HepG2 (cell line): ENCODE measurements around the gene PGP. TPM values are rescaled to one million over a fixed set of nuclear protein-coding genes. Genes with fewer than 3 reads are reported as not detected.
A peak's percentile ranks its signal among the peaks of the same experiment; 100 is the strongest.

Experiments
- ARHGAP35 ChIP-seq: sonication (generic); formaldehyde crosslinking; IDR thresholded peaks from 2 replicates; pipeline ENCODE4 v1.9.0; 2022; ENCODE audit warnings: mild to moderate bottlenecking, inconsistent platforms, moderate library complexity, missing genetic modification reagents, borderline replicate concordance
- IRF2 ChIP-seq: IDR thresholded peaks from 2 replicates; pipeline ENCODE4 v1.6.1; 2018; ENCODE audit warnings: missing genetic modification reagents, missing compliant biosample characterization
- JDP2 ChIP-seq: sonication (generic); formaldehyde crosslinking; IDR thresholded peaks from 2 replicates; pipeline ENCODE4 v1.8.1; 2022; ENCODE audit warnings: missing genetic modification reagents, borderline replicate concordance
- NFE2L1 ChIP-seq: sonication (generic); formaldehyde crosslinking; IDR thresholded peaks from 2 replicates; pipeline ENCODE4 v1.4.0; 2020; ENCODE audit warnings: missing genetic modification reagents, mild to moderate bottlenecking, borderline replicate concordance
- SKI ChIP-seq: fragments of 450-650 bp; IDR thresholded peaks from one replicate; pipeline ENCODE4 v1.6.1; 2018; ENCODE audit warnings: mild to moderate bottlenecking; ENCODE audit not compliant: partially characterized antibody
- SMARCE1 ChIP-seq: fragments of 450-650 bp; IDR thresholded peaks from 2 replicates; pipeline ENCODE4 v1.6.1; 2017; ENCODE audit warnings: borderline replicate concordance
- SNAPC4 ChIP-seq: sonication (generic); formaldehyde crosslinking; IDR thresholded peaks from 2 replicates; pipeline ENCODE4 v1.4.0; 2020; ENCODE audit warnings: mild to moderate bottlenecking, missing genetic modification reagents
- SRSF9 ChIP-seq: fragments of 200-400 bp; formaldehyde crosslinking; IDR thresholded peaks from 2 replicates; pipeline ENCODE4 v1.6.1; 2018; ENCODE audit warnings: borderline replicate concordance, mild to moderate bottlenecking, low read depth, low read length; ENCODE audit not compliant: insufficient read depth, poor library complexity, severe bottlenecking
- TCF7 ChIP-seq: sonication (generic); IDR thresholded peaks from 2 replicates; pipeline ENCODE4 v1.6.1; 2016; ENCODE audit warnings: antibody characterized with exemption, low read depth
- TFE3 ChIP-seq: IDR thresholded peaks from 2 replicates; pipeline ENCODE4 v1.6.1; 2016
- ZNF101 ChIP-seq: sonication (generic); formaldehyde crosslinking; IDR thresholded peaks from 2 replicates; pipeline ENCODE4 v1.4.0; 2020; ENCODE audit warnings: mild to moderate bottlenecking, low read depth, missing genetic modification reagents, borderline replicate concordance
- ZNF335 ChIP-seq: sonication (generic); formaldehyde crosslinking; IDR thresholded peaks from 2 replicates; pipeline ENCODE4 v1.4.0; 2020; ENCODE audit warnings: missing genetic modification reagents
- ZNF574 ChIP-seq: sonication (generic); formaldehyde crosslinking; IDR thresholded peaks from 2 replicates; pipeline ENCODE4 v1.4.0; 2020; ENCODE audit warnings: missing genetic modification reagents
- ZNF737 ChIP-seq: sonication (generic); formaldehyde crosslinking; IDR thresholded peaks from 2 replicates; pipeline ENCODE4 v1.5.0; 2020; ENCODE audit warnings: missing genetic modification reagents, mild to moderate bottlenecking, borderline replicate concordance
- polyA plus RNA-seq, 8 experiments: library from polyadenylated mRNA; depleted of rRNA in 3 of 8; stranded (reverse) in 7 of 8; unstranded in 1 of 8; fragments of >200 nt; fragmentation: Illumina TruSeq in 4 of 8; extraction: Trizol in 4 of 8; gene quantifications; 2 replicates each; pipeline versions ENCODE4 v1.2.1 to v1.2.3, GENCODE V29; 2011 to 2016; ENCODE audit warnings: low read depth in 4 of 8, missing spikeins in 1 of 8, mixed read lengths in 1 of 8; ENCODE audit not compliant: insufficient read depth in 1 of 8
- total RNA-seq, 5 experiments: library from RNA; depleted of rRNA; stranded (reverse); fragments of >200 nt; fragmentation: Illumina TruSeq; extraction: Trizol; gene quantifications; 2 replicates each; pipeline ENCODE4 v1.2.3, GENCODE V29; 2016; ENCODE audit warnings: low read depth in 1 of 5
- TF ChIP-seq, protein P1 (sequence below): sonication (generic); formaldehyde crosslinking; IDR thresholded peaks from 2 replicates; pipeline ENCODE4 v1.8.1; 2023; ENCODE audit warnings: missing genetic modification reagents, mild to moderate bottlenecking, borderline replicate concordance
- TF ChIP-seq, protein P2 (sequence below): sonication (generic); formaldehyde crosslinking; IDR thresholded peaks from 2 replicates; pipeline ENCODE4 v1.8.0; 2022; ENCODE audit warnings: missing genetic modification reagents, low read depth, mild to moderate bottlenecking, borderline replicate concordance
- TF ChIP-seq, protein P3 (sequence below): IDR thresholded peaks from 2 replicates; pipeline ENCODE4 v1.6.1; 2018; ENCODE audit warnings: missing genetic modification reagents, mild to moderate bottlenecking, missing compliant biosample characterization

The PGP gene
- total and polyA plus RNA-seq, 2 of the 13 experiments (the other 11 are each of a cell fraction or from before 2014, with no cell fraction given) = 7.3 to 18.3 TPM

GRCh38 chr16:2223221-2223941, 8.7 kb upstream of the PGP start, which contains the start of gene E4F1 (continued):
- TF ChIP-seq ZNF335 (CRISPR knock-in tag) (no peak), NFE2L1 (CRISPR knock-in tag) (no peak), JDP2 (no peak), ZNF101 (CRISPR knock-in tag) (no peak), TCF7 (no peak), SMARCE1 (no peak), SNAPC4 (CRISPR knock-in tag) (no peak), SRSF9 (no peak), ARHGAP35 (CRISPR knock-in tag) (peak; percentile 41; the same call in 1 of the 2 replicates), TFE3 (CRISPR knock-in tag) (no peak), SKI (peak; percentile 64), ZNF574 (CRISPR knock-in tag) (peak; percentile 90), ZNF737 (CRISPR knock-in tag) (no peak), IRF2 (peak; percentile 67; the same call in 1 of the 2 replicates)
- TF ChIP-seq, protein P1, sequence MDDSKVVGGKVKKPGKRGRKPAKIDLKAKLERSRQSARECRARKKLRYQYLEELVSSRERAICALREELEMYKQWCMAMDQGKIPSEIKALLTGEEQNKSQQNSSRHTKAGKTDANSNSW (CRISPR knock-in tag) = peak; percentile 63; the same call in 1 of the 2 replicates
- TF ChIP-seq, protein P2, sequence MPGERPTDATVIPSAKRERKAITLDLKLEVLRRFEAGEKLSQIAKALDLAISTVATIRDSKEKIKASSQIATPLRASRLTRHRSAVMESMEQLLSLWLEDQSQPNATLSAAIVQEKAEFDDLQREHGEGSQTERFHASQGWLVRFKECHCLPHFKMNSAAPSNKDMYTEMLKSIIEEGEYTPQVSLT (CRISPR knock-in tag) = no peak; the same call in 1 of the 2 replicates
- TF ChIP-seq, protein P3, sequence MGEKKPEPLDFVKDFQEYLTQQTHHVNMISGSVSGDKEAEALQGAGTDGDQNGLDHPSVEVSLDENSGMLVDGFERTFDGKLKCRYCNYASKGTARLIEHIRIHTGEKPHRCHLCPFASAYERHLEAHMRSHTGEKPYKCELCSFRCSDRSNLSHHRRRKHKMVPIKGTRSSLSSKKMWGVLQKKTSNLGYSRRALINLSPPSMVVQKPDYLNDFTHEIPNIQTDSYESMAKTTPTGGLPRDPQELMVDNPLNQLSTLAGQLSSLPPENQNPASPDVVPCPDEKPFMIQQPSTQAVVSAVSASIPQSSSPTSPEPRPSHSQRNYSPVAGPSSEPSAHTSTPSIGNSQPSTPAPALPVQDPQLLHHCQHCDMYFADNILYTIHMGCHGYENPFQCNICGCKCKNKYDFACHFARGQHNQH (CRISPR knock-in tag) = peak; percentile 71; the same call in 1 of the 2 replicates
